ENCODE data around the gene ASPG.

The ASPG gene

DNA sequence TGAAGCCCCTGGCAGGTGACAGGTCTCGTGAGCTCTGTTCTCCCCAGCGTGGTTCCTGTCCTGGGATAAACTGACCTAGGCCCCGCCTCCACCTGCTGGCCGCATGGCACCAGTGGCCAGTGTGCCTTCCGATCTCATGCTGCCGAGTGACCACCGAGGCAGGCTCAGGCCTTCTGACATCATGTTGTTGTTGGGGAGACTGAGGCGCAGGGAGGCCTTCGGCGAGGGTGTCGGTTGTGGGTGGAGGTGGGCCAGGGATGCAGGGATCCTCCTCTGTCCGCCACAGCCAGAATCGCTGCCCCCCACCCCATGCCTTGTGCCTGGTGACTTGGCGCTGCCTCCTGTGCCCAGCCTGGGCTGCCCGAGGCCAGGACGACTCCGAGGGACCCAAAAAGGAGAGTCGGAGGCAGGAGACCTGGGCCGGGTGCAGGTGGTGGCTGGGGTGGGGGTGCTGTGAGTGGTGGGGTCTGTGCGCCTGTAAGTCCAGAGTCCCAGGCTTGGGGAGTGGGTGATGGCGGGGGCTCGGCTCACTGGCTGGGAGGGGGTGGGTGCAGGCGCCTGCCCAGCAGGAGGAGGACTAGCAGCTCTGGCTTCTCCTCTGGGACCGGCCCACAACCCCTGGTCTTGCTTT lies 24.3 kb downstream of the ASPG start:
- no peak for DNase-seq (ENCODE audit: low read depth)
- TF ChIP-seq, protein P1, sequence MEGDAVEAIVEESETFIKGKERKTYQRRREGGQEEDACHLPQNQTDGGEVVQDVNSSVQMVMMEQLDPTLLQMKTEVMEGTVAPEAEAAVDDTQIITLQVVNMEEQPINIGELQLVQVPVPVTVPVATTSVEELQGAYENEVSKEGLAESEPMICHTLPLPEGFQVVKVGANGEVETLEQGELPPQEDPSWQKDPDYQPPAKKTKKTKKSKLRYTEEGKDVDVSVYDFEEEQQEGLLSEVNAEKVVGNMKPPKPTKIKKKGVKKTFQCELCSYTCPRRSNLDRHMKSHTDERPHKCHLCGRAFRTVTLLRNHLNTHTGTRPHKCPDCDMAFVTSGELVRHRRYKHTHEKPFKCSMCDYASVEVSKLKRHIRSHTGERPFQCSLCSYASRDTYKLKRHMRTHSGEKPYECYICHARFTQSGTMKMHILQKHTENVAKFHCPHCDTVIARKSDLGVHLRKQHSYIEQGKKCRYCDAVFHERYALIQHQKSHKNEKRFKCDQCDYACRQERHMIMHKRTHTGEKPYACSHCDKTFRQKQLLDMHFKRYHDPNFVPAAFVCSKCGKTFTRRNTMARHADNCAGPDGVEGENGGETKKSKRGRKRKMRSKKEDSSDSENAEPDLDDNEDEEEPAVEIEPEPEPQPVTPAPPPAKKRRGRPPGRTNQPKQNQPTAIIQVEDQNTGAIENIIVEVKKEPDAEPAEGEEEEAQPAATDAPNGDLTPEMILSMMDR (IDR thresholded peaks at IDR 0.05; ENCODE audit: insufficient read depth, low read depth, low read length, missing control alignments): no peak
- H3K4me3 ChIP-seq (ENCODE audit: low read depth, low read length): no peak overlapping the region

DNA sequence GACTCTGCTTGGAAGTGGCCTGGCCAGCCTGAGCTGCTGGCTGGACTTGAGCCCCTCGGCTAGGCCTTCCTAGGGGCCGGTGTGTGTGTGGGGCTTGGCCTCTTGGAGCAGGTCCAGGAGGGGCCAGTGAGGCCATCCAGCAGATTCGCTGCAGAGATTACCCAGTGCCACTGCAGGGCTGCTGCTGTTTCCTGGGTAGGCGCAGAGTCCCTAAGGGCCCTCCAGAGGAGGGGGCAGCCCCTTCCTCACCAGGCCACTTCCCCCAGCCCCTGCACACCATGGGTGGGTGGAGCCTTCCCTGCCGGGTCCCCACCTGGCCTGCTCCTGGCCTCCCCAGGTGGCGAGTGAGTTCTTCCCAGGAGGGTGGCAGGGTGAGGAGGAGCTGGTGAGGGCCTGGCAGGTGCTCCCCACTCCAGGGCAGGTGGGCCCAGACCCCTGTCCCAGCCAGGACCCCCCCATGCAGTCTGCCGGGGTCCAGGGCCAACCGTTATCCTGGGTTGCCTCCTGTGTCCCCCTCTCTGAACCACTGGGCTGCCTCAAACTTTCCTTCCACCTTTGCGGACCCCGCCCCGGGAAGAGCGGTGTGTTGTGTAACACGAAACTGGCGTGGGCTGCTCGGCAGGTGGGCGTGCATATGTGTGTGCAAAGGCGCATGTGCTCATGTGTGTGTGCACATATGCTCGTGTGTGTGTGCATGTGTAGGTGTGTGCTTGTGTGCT lies 25.1 kb downstream of the ASPG start:
- H3K4me3 ChIP-seq (ENCODE audit: low read depth, low read length): no peak overlapping the region
- no peak for DNase-seq (ENCODE audit: low read depth)
- TF ChIP-seq, protein P1 (IDR thresholded peaks at IDR 0.05; ENCODE audit: insufficient read depth, low read depth, low read length, missing control alignments): no peak

DNA sequence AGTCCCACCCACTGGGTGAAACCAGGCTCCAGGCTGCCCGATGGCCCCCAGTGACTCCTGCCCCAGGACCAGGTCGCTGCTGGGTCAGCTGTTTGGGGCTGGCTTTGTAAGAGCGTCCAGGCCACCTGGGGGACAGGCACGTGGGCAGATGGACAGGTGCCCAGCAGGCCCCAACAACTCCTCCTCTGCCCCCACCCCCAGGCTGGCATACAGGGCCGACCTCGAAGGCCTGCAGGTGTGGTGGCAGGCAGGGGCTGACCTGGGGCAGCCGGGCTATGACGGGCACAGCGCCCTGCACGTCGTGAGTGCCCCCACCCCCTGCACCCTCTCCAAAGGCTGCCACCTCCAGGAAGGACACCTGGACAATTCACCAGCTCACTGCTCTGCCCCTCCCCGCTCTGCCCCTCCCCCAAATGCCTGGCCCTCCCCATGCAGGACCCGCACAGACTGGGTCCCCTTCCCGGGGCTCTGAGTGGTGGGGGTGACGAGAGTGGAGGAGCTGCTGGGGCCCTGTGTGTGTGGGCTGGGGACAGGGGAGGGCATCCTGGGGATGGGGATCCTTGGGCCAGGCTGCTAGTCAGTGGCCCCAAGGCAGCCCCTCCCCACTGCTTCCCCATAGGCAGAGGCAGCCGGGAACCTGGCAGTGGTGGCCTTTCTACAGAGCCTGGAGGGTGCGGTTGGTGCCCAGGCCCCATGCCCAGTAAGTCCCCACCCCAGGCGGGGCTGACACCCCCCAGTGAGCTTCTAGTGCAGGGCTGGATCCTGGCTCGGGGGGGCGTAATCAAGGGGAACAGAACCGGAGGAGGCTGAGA lies 26.0 kb downstream of the ASPG start:
- DNase-seq (ENCODE audit: low read depth): no peak
- TF ChIP-seq, protein P1 (IDR thresholded peaks at IDR 0.05; ENCODE audit: insufficient read depth, low read depth, low read length, missing control alignments): no peak
- no peak overlapping the region for H3K4me3 ChIP-seq (ENCODE audit: low read depth, low read length)

DNA sequence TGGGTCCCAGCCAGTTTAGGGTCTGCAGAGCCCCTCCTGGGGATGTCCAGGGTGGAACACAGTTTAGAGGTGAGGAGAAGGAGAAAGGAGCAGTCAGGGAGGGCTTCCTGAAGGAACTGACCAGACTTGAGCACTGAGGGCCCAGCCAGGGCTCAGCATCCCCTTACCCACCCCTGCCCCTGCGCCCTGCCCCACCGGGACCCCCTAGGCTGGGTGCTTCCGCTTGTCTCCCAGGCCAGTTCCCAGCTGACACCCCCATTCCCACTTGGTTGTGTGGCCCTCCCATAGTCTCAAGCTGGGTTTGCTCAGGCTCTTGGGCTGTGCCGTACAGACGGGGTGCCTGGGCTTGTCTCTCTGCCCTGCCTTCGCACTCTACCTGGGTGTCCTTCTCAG lies 26.6 kb downstream of the ASPG start:
- TF ChIP-seq, protein P1 (IDR thresholded peaks at IDR 0.05; ENCODE audit: insufficient read depth, low read depth, low read length, missing control alignments): no peak
- no peak for DNase-seq (ENCODE audit: low read depth)
- no peak overlapping the region for H3K4me3 ChIP-seq (ENCODE audit: low read depth, low read length)

DNA sequence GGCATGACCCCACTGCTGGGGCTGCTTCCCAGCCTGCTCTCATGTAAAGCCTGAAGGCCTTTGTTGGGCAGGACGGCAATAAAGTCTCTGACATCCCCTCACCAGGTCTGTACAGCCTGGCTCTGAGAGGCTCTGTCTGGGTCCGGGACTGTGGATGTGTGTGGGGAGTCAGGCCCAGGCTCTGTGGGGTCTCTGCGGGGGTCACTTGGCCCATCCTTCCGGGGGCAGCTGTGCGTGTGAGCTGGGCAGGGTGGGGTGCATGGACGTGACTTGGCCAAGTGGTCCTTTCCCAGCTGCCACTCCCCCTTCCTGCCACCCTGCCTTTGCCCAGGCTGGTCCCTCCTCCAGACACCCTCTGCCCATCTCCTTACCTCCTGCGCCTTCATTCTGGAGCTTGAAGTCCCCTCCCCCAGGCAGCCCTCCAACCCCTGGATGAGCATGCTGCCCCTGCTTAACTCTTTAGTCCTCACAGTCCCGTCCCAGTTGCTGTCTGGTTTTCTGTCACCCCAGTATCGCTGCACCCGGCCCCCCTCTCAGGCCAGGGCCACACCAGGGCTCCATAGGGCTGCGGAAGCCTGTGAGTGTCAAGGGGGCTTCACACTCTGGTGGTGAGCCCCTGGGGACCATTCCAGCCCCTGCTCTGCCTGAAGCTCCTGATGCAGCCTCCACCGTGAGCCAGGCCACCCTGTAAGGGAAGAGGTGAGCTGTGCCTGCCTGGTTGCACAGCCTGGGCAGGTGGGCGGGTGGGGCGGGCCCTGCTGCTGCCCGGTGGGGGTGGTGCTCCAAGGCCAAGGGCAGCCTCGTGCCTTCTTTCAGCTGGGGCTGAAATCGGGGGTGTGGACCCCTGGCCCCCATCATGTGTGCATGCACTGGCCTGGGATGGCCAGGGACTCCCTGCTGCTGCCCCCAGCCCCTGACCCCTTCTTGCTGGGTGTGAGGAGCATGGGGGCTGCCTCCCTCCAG lies 27.4 kb downstream of the ASPG start:
- DNase-seq (ENCODE audit: low read depth): no peak
- TF ChIP-seq, protein P1 (IDR thresholded peaks at IDR 0.05; ENCODE audit: insufficient read depth, low read depth, low read length, missing control alignments): no peak
- H3K4me3 ChIP-seq (ENCODE audit: low read depth, low read length): no peak overlapping the region

All from GM12865 (cell line).